ENCODE results near the gene ADAMTS13. TPM values are rescaled to one million over a fixed set of nuclear protein-coding genes. Genes with fewer than 3 reads are reported as not detected.
A peak's percentile ranks its signal among the peaks of the same experiment; 100 is the strongest.

ADAMTS13 gene
- total RNA-seq, 1 donor from 2014 or later = 3.5 TPM

DNA sequence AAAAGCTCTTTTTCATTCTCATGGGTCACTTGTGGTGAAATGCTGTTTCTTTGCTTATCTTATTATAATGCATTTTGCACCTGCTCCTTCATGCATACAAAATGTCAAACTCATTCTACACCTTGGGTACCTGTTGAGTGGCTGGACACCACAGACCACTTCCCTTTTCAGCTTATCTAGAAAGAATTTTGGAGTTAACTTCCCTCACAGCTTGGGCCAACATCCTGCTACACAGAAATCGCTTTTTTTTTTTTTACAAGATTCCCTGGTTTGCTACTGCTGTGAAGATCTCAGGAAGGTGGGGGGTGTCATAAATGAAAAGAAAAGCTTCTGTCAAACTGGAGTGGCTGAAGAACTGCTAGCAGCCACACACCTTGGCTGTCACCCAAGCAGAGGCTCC lies 7.0 kb upstream of the ADAMTS13 start:
- TF ChIP-seq, protein P1, sequence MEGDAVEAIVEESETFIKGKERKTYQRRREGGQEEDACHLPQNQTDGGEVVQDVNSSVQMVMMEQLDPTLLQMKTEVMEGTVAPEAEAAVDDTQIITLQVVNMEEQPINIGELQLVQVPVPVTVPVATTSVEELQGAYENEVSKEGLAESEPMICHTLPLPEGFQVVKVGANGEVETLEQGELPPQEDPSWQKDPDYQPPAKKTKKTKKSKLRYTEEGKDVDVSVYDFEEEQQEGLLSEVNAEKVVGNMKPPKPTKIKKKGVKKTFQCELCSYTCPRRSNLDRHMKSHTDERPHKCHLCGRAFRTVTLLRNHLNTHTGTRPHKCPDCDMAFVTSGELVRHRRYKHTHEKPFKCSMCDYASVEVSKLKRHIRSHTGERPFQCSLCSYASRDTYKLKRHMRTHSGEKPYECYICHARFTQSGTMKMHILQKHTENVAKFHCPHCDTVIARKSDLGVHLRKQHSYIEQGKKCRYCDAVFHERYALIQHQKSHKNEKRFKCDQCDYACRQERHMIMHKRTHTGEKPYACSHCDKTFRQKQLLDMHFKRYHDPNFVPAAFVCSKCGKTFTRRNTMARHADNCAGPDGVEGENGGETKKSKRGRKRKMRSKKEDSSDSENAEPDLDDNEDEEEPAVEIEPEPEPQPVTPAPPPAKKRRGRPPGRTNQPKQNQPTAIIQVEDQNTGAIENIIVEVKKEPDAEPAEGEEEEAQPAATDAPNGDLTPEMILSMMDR (IDR thresholded peaks at IDR 0.05) = no peak
- intact Hi-C loops (cut with DNase I) = loop anchor here (5.0 kb wide), 1 partner anchor 58 kb away; the partner anchor contains the start of genes SURF1 and SURF2
- H3K4me1 ChIP-seq = peaks cover 0 to 21% of the 10 kb centered on the region in 2 donors
- H3K27me3 ChIP-seq = no peaks in the 10 kb centered on the region
- no peaks in the 10 kb centered on the region for H3K9me3 ChIP-seq
- H3K27ac ChIP-seq = no peak overlapping the region
- DNase-seq (ENCODE audit: low spot score in 2 of 2) = no peak
- peaks cover 36 to 51% of the 10 kb centered on the region in 2 donors for H3K36me3 ChIP-seq
- no peak overlapping the region for H3K4me3 ChIP-seq

DNA sequence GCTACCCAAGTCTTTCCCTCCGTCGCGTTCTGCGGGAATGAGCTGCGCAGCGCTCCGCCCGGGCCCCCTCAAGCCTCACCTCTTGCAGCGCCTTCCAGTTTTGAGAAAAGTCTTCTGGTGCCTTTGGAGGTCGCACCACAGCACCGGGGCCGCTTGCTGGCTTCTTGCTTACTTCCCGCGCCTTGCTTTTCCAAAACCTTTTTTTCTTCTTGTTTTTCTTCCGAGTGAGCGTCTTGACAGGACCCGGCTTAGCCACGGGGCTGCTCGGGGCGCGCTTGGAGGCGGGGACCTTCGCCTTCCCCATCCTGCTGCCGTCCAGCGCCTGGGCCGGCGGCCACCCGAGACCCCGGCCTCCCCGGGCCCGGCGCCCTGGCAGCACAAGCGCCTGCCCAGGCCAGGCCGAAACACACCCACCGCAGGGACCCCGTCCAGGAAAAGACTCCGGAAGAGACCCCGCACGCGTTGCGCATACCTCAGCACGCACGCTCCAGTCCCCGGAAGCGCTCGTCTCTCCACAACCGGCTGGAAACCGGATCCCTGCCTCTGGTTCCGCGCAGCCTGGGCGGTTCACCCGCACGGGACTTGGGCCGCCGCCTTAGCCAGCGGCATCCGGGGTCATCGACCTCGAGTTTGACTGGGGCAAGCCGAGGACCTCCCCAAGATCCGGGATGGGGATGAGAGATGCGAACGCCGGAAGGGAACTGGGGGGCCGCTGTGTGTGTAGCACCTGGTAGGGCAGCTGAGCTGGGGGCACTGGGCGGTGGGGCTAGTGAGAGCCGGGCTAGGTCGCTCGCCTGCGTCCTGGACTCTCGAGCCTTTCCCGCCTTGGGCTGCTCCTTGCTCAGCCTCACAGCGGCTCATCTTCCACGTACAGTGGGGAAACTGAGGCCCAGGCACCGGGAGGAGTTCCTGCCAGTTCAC lies 4.4 kb upstream of the ADAMTS13 start, which contains the start of gene REXO4:
TSS of gene REXO4 (minus strand) at position 470 of the 921 bp plus-strand sequence. CDS start at position 304, 166 bp downstream.
- TF ChIP-seq, protein P1 (IDR thresholded peaks at IDR 0.05) = no peak
- intact Hi-C loops (cut with DNase I) = loop anchor here (1.0 to 5.0 kb wide), 4 partner anchors 41 to 61 kb away; partner anchors contain the start of genes CACFD1, SLC2A6, STKLD1 and SURF1
- H3K36me3 ChIP-seq = peaks cover 10 to 25% of the 10 kb centered on the region in 2 donors
- H3K27ac ChIP-seq = peak within 1 kb of the TSS; percentile 78
- H3K4me3 ChIP-seq = peak within 1 kb of the TSS; percentile 79 to 91
- DNase-seq (ENCODE audit: low spot score in 2 of 2) = peak; percentile 21 to 91
- no peaks in the 10 kb centered on the region for H3K27me3 ChIP-seq
- peaks cover 0 to 21% of the 10 kb centered on the region in 2 donors for H3K4me1 ChIP-seq
- no peaks in the 10 kb centered on the region for H3K9me3 ChIP-seq

DNA sequence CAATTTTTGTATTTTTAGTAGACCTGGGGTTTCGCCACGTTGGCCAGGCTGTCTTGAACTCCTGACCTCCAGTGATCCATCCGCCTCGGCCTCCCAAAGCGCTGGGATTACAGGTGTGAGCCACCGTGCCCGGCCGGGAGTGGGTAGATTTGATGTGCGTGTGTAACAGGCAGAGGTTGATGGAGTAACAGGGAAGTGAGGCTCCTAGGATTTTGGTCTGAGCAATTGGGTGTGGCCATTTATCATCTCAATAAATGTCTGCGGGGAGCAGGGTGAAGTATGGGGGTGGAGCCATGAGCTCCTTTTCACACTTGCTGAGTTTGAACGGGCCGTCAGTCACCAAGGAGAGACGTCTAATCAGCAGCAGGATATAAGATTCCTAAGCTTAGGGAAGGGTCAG lies 3.2 kb upstream of the ADAMTS13 start:
- TF ChIP-seq, protein P1 (IDR thresholded peaks at IDR 0.05) = no peak
- no peak overlapping the region for H3K27ac ChIP-seq
- DNase-seq (ENCODE audit: low spot score in 2 of 2) = no peak
- H3K36me3 ChIP-seq = peaks cover 0 to 14% of the 10 kb centered on the region in 2 donors
- H3K27me3 ChIP-seq = no peaks in the 10 kb centered on the region
- no peaks in the 10 kb centered on the region for H3K9me3 ChIP-seq
- peaks cover 0 to 21% of the 10 kb centered on the region in 2 donors for H3K4me1 ChIP-seq
- no peak overlapping the region for H3K4me3 ChIP-seq
- intact Hi-C loops (cut with DNase I) = loop anchor here (2.0 to 5.0 kb wide), 3 partner anchors 40 to 62 kb away; partner anchors contain the start of genes CACFD1, SLC2A6, SURF1 and SURF2

DNA sequence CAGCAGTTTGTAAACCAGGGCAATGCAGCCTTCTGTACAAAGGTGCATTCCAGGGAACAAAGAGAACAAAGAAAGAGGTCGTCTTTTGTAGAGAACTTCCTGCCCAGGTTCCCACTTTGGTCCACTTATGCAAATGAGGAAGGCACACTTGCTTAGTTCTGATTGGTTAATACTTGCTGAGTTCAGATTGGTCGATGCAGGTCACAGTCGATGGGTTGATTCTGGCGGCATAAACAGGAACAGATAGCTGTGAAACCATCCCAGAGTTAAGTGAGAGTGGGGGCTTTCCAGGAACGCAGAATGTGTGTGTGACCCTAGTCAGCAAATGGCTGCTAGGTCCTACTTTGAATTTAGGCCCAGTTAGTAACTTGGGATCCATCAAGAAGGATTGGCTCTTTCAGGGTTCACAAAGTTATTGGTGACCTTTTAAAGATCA lies 1.8 kb upstream of the ADAMTS13 start:
- intact Hi-C loops (cut with DNase I) = no loop called here
- no peak overlapping the region for H3K4me3 ChIP-seq
- H3K4me1 ChIP-seq = peaks cover 0 to 21% of the 10 kb centered on the region in 2 donors
- H3K27ac ChIP-seq = no peak overlapping the region
- H3K27me3 ChIP-seq = no peaks in the 10 kb centered on the region
- no peaks in the 10 kb centered on the region for H3K9me3 ChIP-seq
- peaks cover 0 to under 1% of the 10 kb centered on the region in 2 donors for H3K36me3 ChIP-seq
- no peak for DNase-seq (ENCODE audit: low spot score in 2 of 2)
- TF ChIP-seq, protein P1 (IDR thresholded peaks at IDR 0.05) = no peak

DNA sequence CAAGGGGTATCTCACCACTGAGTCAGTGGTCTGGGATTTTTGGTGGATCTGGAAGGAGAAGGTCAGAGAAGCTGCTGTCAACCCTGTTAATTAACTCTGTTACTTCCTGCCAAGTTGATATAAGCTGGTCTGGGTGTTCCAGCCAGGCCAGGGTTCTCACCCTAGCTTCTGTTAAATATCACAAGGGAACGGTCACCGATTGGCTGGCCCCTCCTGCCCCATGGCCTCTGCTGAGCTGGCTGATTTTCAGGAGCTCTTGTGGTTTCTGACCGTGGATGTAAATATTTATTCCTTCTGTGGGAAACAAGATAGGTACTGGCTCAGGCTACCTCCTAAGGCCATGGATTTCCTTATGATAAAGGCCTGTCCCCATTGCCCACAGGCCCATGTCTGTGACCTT lies 1.0 kb downstream of the ADAMTS13 start:
- Histone ChIP-seq H3K36me3 (no peaks in the 10 kb centered on the region), H3K9me3 (no peaks in the 10 kb centered on the region), H3K4me3 (no peak overlapping the region), H3K27me3 (peaks cover 4% of the 10 kb centered on the region), H3K4me1 (peaks cover 0 to 3% of the 10 kb centered on the region in 2 donors), H3K27ac (no peak overlapping the region)
- DNase-seq (ENCODE audit: low spot score in 2 of 2) = no peak
- TF ChIP-seq, protein P1 (IDR thresholded peaks at IDR 0.05) = no peak
- intact Hi-C loops (cut with DNase I) = no loop called here
